Dendritic cell treated with granulocyte-macrophage colony-stimulating factor and Interleukin-4, amounts not matched to agents 40 ng/mL and 50 ng/mL, for 4 days (primary cell): ENCODE measurements around the gene PLEKHG3.
A peak's percentile ranks its signal among the peaks of the same experiment; 100 is the strongest.
"Not testable (repeated sequence)": the region's sequence is repeated elsewhere in the genome, so short reads cannot be mapped to it uniquely, and the experiment has no call there.

Experiments
- H3K27ac Mint-ChIP-seq: one replicate; pipeline ENCODE4 v1.8.0; 2022; ENCODE audit warnings: mild to moderate bottlenecking, mixed read lengths
- H3K27me3 Mint-ChIP-seq: one replicate; pipeline ENCODE4 v1.8.0; 2022; ENCODE audit warnings: mild to moderate bottlenecking, mixed read lengths
- H3K36me3 Mint-ChIP-seq: one replicate; pipeline ENCODE4 v1.8.0; 2022; ENCODE audit warnings: low read depth, mixed read lengths
- H3K4me1 Mint-ChIP-seq: one replicate; pipeline ENCODE4 v1.8.0; 2022; ENCODE audit warnings: low read depth, mixed read lengths
- H3K4me3 Mint-ChIP-seq: one replicate; pipeline ENCODE4 v1.8.0; 2022; ENCODE audit warnings: mild to moderate bottlenecking, moderate library complexity, mixed read lengths
- H3K9me3 Mint-ChIP-seq: one replicate; pipeline ENCODE4 v1.8.0; 2022; ENCODE audit warnings: mixed read lengths
- intact Hi-C: fragments of 100-400 bp; cut with micrococcal nuclease; formaldehyde crosslinking; loops from one replicate; pipeline ENCODE4 v1.15.0; 2022

Gene PLEKHG3

DNA sequence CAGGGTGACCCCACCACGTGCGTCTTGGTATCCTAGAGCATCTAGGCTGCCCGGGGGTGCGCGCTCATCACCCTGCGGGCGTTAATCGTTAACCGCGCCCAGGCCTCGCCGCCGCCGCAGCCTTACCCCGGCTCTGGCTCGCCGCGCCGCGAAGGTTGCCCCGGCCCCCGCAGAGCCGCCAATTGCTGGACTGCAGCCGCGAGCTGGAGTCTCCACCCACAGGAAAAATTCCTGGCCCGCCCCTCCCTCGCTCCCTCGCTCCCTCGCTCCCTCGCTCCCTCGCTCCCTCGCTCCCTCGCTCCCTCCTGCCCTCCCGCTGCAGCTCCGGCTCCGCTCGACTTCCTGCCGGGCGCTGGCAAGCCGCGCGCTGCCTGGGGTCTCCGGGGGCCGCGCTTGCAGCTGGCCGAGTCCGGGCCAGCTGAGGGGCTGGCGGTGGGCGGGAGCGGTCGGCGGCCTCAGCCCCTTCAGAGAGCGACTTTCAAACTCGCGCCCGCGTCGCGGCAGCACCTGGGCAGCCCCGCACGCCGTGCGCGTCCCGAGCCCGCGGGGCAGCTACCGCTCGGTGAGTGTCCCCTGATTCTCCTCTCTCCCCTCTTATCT lies at the start of gene PLEKHG3:
PLEKHG3 (plus strand) TSS at position 282 of the 600 bp plus-strand sequence. CDS start 23,208 bp downstream, outside the sequence.
- Mint-ChIP-seq H3K4me3 (peak within 1 kb of the TSS; percentile 79), H3K36me3 (peaks cover 8% of the 10 kb centered on the region), H3K4me1 (peaks cover 62% of the 10 kb centered on the region), H3K27me3 (peaks cover 21% of the 10 kb centered on the region), H3K27ac (peak within 1 kb of the TSS; percentile 79), H3K9me3 (no peaks in the 10 kb centered on the region)
- intact Hi-C loops = no loop called here

DNA sequence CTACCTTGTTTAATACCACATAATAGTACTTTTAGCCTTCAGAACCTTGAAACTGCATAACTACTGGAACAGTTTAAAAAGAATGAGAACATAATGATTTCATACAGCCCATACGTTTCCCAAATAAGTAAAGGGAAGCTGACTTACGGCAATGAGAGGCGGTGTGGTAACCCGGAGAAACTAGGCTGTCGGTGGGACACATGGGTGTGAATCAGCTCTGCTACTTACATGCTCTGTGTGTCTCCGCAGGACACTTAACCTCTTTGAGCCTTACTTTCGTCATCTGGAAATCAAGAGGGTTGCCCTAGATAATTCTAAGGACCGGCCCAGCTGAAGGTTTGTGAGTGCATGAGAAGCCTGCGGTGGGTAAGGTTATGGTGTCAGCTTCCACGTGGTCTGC lies 49.3 kb upstream of the PLEKHG3 start:
- Mint-ChIP-seq H3K27ac (peak overlapping the region; percentile 76), H3K27me3 (peaks cover 18% of the 10 kb centered on the region), H3K36me3 (no peaks in the 10 kb centered on the region), H3K4me3 (no peak overlapping the region), H3K4me1 (peaks cover 41% of the 10 kb centered on the region), H3K9me3 (peaks cover 12% of the 10 kb centered on the region)
- intact Hi-C loops = no loop called here

DNA sequence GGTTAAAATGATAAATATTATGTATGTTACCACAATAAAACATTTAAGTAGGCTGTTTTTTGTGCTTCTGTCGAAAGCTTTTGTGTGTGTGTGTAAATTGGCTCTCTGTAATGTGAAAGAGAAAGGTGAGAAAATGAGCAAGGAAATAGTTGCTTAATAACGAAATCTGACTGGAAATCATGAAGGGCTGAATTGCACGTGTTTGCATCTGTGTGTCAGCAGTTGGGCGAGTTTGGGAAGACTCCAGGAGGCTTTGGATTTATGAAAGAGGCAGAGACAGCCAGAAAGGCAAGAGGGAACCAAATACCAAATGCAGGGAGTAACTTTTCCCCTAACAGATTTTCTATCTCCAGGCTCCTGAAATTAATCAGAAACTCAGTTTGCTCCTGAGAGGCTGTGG lies 47.2 kb upstream of the PLEKHG3 start:
- H3K27me3 Mint-ChIP-seq = peaks cover 32% of the 10 kb centered on the region
- peaks cover 9% of the 10 kb centered on the region for H3K9me3 Mint-ChIP-seq
- no peak overlapping the region for H3K27ac Mint-ChIP-seq
- intact Hi-C loops = no loop called here
- no peaks in the 10 kb centered on the region for H3K36me3 Mint-ChIP-seq
- H3K4me1 Mint-ChIP-seq = peaks cover 40% of the 10 kb centered on the region
- H3K4me3 Mint-ChIP-seq = no peak overlapping the region

DNA sequence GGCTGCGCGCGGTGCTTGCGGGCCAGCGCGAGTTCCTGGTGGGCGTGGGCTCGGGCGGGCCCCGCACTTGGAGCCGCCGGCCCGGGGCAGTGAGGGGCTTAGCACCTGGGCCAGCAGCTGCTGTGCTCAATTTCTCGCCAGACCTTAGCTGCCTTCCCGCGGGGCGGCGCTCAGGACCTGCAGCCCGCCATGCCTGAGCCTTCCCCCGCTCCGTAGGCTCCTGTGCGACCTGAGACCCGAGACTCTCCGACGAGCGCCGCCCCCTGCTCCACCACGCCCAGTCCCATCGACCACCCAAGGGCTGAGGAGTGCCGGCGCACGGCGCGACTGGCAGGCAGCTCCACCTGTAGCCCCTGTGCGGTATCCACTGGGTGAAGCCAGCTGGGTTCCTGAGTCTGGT lies 46.0 kb upstream of the PLEKHG3 start:
- Mint-ChIP-seq H3K4me3 (no peak overlapping the region), H3K4me1 (peaks cover 30% of the 10 kb centered on the region), H3K27ac (no peak overlapping the region), H3K9me3 (no peaks in the 10 kb centered on the region), H3K36me3 (no peaks in the 10 kb centered on the region), H3K27me3 (peaks cover 34% of the 10 kb centered on the region)
- intact Hi-C loops = no loop called here

DNA sequence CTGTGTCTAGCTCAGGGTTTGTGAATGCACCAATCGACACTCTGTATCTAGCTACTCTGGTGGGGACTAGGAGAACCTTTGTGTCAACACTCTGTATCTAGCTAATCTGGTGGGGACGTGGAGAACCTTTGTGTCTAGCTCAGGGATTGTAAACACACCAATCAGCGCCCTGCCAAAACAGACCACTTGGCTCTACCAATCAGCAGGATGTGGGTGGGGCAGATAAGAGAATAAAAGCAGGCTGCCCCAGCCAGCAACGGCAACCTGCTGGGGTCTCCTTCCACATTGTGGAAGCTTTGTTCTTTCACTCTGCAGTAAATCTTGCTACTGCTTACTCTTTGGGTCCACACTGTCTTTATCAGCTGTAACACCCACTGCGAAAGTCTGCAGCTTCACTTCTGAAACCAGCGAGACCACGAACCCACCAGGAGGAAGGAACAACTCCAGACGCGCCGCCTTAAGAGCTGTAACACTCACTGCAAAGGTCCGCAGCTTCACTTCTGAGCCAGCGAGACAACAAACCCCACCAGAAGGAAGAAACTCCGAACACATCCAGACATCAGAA lies 45.4 kb upstream of the PLEKHG3 start:
- H3K9me3 Mint-ChIP-seq, H3K27ac Mint-ChIP-seq, intact Hi-C loops, H3K36me3 Mint-ChIP-seq: not testable (repeated sequence)
- peaks cover 34% of the 10 kb centered on the region for H3K27me3 Mint-ChIP-seq
- peak overlapping the region; percentile 24 for H3K4me3 Mint-ChIP-seq
- H3K4me1 Mint-ChIP-seq = peaks cover 25% of the 10 kb centered on the region

DNA sequence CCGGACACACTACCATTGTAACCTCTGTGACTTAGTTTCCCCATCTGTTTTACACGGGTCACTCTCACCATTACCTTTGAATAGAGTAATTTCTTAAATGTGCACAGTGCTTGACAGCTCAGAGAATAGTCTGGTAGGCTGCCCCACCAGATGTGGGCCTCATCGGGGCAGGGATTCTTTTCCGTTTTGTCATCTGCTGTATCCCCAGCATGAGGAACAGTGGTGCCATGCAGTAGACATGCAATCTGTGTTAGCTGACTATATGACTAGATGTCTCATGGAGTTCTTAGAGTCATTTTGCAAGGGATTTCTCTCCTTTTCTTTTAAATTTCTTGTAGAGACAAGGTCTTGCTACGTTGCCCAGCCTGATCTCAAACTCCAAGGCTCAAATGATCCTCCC lies 44.9 kb upstream of the PLEKHG3 start:
- Mint-ChIP-seq H3K36me3 (no peaks in the 10 kb centered on the region), H3K27me3 (peaks cover 34% of the 10 kb centered on the region), H3K4me1 (peaks cover 19% of the 10 kb centered on the region), H3K9me3 (no peaks in the 10 kb centered on the region), H3K4me3 (no peak overlapping the region), H3K27ac (no peak overlapping the region)
- intact Hi-C loops = no loop called here

DNA sequence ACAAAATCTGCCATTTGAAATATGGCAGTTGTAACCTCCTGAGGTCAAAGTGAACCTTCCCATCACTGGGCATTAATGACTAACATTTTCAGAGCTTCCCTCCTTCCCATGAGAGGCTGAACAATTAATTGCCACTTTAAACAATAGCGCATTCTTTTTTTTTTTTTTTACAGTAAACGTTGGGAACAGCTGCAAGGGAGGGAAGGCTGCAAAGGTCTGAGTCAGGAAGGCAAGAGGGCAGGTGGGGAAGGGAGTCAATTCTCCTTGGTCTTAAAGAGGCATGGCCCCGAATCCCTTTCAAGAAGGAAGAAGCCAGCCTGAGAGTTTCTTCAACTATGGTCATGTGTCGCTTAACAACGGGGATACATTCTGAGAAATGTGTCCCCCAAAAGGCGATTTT lies 41.0 kb upstream of the PLEKHG3 start:
- Mint-ChIP-seq H3K27ac (no peak overlapping the region), H3K4me3 (no peak overlapping the region), H3K4me1 (peaks cover 8% of the 10 kb centered on the region), H3K27me3 (peaks cover 36% of the 10 kb centered on the region), H3K9me3 (no peaks in the 10 kb centered on the region), H3K36me3 (no peaks in the 10 kb centered on the region)
- intact Hi-C loops = no loop called here

DNA sequence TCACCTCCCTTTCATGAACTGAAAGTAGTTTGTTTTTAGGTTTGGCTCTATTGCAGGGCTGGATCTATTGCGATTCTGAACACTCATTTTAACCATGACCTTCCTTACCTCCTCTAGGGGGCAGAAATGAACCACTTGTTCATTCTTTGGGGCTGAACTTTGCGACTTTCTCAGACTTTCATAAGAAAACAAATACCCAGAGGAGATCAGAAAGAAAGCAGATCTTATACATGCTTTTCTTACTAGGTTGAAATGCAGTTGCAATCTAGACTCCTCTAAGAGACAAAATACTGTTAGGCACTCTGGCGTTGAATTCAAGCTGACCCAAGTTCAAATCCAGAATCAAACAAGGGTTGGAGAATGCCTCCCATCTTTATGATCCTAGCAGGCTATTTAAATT lies 32.6 kb upstream of the PLEKHG3 start:
- H3K9me3 Mint-ChIP-seq = no peaks in the 10 kb centered on the region

DNA sequence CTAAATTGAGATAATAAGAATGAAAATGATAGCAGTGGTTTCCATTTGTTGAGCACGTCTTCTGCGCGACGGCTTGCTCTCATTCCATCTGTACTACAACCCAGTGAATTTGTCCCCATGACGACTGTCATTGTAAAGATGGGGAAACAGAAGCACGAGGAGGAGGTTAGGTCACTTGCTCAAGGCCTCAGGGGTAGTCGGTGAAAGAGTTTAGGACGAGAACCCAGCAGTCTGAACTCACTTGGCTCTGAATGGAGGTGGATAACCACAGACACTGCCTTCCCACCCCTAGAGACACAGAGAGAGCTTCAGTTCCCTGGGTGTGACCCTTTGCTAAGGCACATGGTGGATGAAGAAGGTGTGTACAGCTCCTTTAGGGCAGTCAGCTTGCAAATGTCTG lies 30.9 kb upstream of the PLEKHG3 start:
- no peaks in the 10 kb centered on the region for H3K9me3 Mint-ChIP-seq
- peaks cover 9% of the 10 kb centered on the region for H3K27me3 Mint-ChIP-seq
- peak overlapping the region; percentile 1 for H3K27ac Mint-ChIP-seq
- no peaks in the 10 kb centered on the region for H3K36me3 Mint-ChIP-seq
- intact Hi-C loops = loop anchor here (5.0 kb wide), 2 partner anchors 34 to 219 kb away; no protein-coding TSS in a partner anchor
- H3K4me1 Mint-ChIP-seq = peaks cover 46% of the 10 kb centered on the region
- H3K4me3 Mint-ChIP-seq = no peak overlapping the region

More for the DNA sequence above, 32.6 kb upstream of the PLEKHG3 start:
- no peaks in the 10 kb centered on the region for H3K36me3 Mint-ChIP-seq
- peaks cover 2% of the 10 kb centered on the region for H3K27me3 Mint-ChIP-seq
- H3K27ac Mint-ChIP-seq = no peak overlapping the region
- intact Hi-C loops = loop anchor here (1.0 to 5.0 kb wide), 3 partner anchors 36 to 221 kb away; no protein-coding TSS in a partner anchor
- peaks cover 33% of the 10 kb centered on the region for H3K4me1 Mint-ChIP-seq
- H3K4me3 Mint-ChIP-seq = no peak overlapping the region

DNA sequence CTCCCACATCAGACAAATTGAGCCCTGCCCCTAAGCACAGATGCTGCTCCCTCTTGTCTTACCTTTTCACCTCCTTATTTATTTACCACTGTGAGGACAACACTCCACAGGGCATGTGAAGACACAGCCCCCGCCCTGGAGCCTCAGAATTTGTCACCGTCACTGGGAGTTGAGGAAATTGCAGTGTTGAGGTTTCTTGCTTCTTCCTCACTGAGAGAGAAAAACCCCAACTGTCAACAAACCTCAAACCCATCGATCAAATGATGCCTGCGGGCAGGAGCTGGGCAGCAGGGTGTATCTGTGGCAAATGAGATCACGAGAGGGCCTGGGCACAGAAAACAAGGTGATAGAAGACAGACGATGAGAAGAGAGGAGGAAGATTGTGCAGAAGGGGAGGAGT lies 30.5 kb upstream of the PLEKHG3 start:
- no peaks in the 10 kb centered on the region for H3K9me3 Mint-ChIP-seq
- H3K36me3 Mint-ChIP-seq = no peaks in the 10 kb centered on the region
- intact Hi-C loops = loop anchor here (5.0 kb wide), 2 partner anchors 34 to 219 kb away; no protein-coding TSS in a partner anchor
- H3K4me1 Mint-ChIP-seq = peaks cover 46% of the 10 kb centered on the region
- H3K27me3 Mint-ChIP-seq = peaks cover 11% of the 10 kb centered on the region
- H3K4me3 Mint-ChIP-seq = no peak overlapping the region
- H3K27ac Mint-ChIP-seq = peak overlapping the region; percentile 1

DNA sequence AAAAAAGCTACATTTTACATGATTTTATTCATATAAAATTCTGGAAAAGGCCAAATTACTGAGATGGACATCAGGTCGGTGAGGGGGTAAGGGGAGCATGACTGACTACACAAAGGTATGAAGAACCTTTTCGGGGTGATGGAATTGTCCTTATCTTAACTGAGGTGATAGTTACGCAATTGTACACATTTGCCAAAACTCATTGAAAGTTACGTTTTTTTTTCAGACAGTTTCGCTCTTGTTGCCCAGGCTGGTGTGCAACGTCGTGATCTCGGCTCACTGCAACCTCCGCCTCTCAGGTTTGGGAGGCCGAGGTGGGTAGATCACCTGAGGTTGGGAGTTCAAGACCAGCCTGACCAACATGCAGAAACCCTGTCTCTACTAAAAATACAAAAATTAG lies 29.4 kb upstream of the PLEKHG3 start:
- H3K27ac Mint-ChIP-seq = no peak overlapping the region
- H3K27me3 Mint-ChIP-seq = peaks cover 15% of the 10 kb centered on the region
- H3K36me3 Mint-ChIP-seq = no peaks in the 10 kb centered on the region
- H3K9me3 Mint-ChIP-seq = no peaks in the 10 kb centered on the region
- peaks cover 52% of the 10 kb centered on the region for H3K4me1 Mint-ChIP-seq
- no peak overlapping the region for H3K4me3 Mint-ChIP-seq
- intact Hi-C loops = loop anchor here (5.0 kb wide), 2 partner anchors 32 to 217 kb away; no protein-coding TSS in a partner anchor

DNA sequence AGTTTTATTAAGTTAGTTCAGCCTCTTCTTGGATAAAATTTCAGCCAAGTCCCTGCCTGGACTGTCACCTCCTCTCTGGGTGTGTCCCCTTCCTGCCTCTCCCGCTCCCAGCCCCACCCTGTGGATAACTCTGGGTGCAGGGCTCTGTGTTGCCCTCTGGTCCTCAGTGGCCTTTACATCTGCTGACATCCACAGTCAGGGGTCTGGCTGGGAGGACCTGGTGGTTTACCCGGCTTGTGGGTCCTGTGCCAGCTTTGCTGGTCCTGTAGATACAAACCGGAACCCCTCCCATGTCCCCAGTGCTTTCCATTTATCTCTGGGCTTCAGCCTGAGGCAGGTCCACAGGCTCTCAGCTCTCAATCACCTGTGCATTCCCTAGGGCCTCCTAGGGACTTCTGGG lies 28.9 kb upstream of the PLEKHG3 start:
- intact Hi-C loops = no loop called here
- H3K4me1 Mint-ChIP-seq = peaks cover 57% of the 10 kb centered on the region
- H3K4me3 Mint-ChIP-seq = no peak overlapping the region
- H3K36me3 Mint-ChIP-seq = no peaks in the 10 kb centered on the region
- H3K27ac Mint-ChIP-seq = peak overlapping the region; percentile 20
- H3K27me3 Mint-ChIP-seq = peaks cover 15% of the 10 kb centered on the region
- no peaks in the 10 kb centered on the region for H3K9me3 Mint-ChIP-seq

DNA sequence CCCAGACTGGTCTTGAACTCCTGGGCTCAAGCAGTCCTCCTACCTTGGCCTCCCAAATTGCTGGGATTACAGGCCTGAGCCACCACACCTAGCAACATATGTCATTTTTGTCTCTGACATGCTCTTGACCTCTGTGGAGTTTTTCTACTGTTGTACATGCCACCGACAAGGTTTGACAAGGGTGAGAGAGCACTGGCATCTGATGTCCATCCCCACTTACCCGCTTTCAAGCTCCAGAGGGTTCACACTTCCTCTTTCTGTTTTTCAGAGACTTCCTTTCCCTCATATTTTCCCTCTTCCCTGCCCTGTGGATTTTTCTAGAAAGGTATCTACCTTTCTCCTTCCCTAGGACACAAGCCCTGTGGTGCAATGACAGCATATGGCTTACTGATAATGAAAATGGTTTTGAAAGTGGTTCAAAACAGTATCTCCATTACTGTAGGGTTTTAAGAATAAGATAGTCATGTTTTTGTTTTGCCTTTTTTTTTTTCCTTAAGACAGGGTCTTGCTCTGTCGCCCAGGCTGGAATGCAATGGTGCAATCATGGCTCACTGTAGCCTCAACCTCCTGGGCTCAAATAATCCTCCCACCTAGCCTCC lies 27.7 kb upstream of the PLEKHG3 start:
- no peak overlapping the region for H3K4me3 Mint-ChIP-seq
- H3K4me1 Mint-ChIP-seq = peaks cover 69% of the 10 kb centered on the region
- H3K27ac Mint-ChIP-seq = no peak overlapping the region
- no peaks in the 10 kb centered on the region for H3K9me3 Mint-ChIP-seq
- peaks cover 15% of the 10 kb centered on the region for H3K27me3 Mint-ChIP-seq
- no peaks in the 10 kb centered on the region for H3K36me3 Mint-ChIP-seq
- intact Hi-C loops = no loop called here

DNA sequence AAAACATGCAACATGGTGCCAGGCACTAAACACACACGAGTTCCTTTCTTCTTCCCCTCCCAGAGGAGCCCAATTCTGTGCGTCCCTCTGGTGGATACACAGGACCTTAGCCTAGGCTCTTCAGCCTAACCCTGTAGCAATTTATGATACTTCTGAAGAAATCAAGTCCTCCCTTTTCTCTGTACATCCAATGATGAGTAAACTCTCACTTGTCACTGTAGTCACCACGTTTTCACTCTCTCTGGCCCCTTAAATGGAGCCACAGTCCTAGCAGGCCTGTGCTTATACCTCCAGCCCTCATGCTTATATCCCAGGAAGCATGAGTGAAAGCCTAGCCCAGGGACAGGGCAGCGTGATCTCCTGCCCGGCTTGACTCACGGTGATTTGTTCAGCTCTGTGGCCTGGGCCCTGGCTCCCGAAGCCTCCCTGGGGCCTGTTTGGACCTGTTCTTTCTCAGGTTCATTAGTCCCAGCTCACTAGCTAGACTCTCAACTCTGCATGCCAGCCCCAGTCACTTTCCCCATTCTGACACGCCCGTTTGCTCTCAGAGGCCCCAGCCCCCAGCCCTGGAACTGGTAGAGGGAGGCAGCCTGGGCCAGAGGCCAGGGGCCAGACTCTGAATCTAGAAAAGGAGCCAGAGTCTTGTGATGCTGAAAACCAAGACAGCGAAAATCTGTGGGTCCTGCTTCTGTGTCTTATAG lies 24.1 kb upstream of the PLEKHG3 start:
- Mint-ChIP-seq H3K4me1 (peaks cover 63% of the 10 kb centered on the region), H3K27ac (peak overlapping the region; percentile 63), H3K27me3 (peaks cover 19% of the 10 kb centered on the region), H3K9me3 (no peaks in the 10 kb centered on the region), H3K36me3 (no peaks in the 10 kb centered on the region), H3K4me3 (no peak overlapping the region)
- intact Hi-C loops = no loop called here
